Keratinocyte (primary cell): ENCODE results near the gene STEAP1B.

Source experiments
- EZH2 ChIP-seq: IDR thresholded peaks from one replicate; pipeline ENCODE4 v1.6.1; 2012; ENCODE audit warnings: inconsistent platforms, mild to moderate bottlenecking, low read length, moderate library complexity
- TF ChIP-seq, protein P1 (sequence below), 3 experiments: IDR thresholded peaks in 1 of 3; conservative IDR thresholded peaks in 1 of 3; optimal IDR thresholded peaks in 1 of 3; 2 replicates in 2 of 3; 3 replicates in 1 of 3; pipeline versions ENCODE3 to v1.5.1; 2011; ENCODE audit warnings: low read length in 3 of 3, mild to moderate bottlenecking in 3 of 3, moderate library complexity in 2 of 3, control low read depth in 1 of 3, inconsistent platforms in 1 of 3; ENCODE audit not compliant: insufficient read depth in 2 of 3; ENCODE audit errors: extremely low read depth in 1 of 3

DNA sequence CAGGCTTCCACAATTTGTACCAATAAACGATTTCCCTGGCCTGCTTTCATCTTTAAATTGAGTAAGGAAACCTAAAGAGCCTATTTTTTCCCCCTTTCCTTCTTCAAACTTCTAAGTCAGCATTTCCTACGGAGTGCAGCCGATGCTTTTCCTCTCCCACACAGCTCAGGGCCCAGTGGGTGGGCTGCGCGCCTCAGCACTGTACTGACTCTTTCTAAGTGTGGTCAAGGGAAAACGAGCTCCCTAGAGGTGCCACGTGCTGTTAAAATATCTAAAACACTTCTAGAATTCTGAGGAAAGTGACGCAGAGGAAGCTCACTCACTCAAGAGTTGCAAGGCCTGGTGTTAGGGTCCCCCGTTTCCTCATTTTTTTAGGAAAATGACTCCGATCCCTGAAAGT is 29.0 kb downstream of the STEAP1B start:
- TF ChIP-seq, protein P1, sequence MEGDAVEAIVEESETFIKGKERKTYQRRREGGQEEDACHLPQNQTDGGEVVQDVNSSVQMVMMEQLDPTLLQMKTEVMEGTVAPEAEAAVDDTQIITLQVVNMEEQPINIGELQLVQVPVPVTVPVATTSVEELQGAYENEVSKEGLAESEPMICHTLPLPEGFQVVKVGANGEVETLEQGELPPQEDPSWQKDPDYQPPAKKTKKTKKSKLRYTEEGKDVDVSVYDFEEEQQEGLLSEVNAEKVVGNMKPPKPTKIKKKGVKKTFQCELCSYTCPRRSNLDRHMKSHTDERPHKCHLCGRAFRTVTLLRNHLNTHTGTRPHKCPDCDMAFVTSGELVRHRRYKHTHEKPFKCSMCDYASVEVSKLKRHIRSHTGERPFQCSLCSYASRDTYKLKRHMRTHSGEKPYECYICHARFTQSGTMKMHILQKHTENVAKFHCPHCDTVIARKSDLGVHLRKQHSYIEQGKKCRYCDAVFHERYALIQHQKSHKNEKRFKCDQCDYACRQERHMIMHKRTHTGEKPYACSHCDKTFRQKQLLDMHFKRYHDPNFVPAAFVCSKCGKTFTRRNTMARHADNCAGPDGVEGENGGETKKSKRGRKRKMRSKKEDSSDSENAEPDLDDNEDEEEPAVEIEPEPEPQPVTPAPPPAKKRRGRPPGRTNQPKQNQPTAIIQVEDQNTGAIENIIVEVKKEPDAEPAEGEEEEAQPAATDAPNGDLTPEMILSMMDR (optimal IDR thresholded peaks at IDR 0.05 in 1 of 3, IDR thresholded peaks at IDR 0.05 in 1 of 3, conservative IDR thresholded peaks at IDR 0.05 in 1 of 3; ENCODE audit: extremely low read depth in 1 of 3, insufficient read depth in 2 of 3, low read length in 3 of 3) = no peak
- no peak for TF ChIP-seq EZH2
